UCSD-AML1 (cell line): ENCODE measurements around the gene MRTFA.

ENCODE experiments used
- DNase-seq: peaks from one replicate; lab custom pipeline; 2025; ENCODE audit not compliant: unreplicated experiment; lab: John Stamatoyannopoulos, UW

Gene MRTFA

DNA sequence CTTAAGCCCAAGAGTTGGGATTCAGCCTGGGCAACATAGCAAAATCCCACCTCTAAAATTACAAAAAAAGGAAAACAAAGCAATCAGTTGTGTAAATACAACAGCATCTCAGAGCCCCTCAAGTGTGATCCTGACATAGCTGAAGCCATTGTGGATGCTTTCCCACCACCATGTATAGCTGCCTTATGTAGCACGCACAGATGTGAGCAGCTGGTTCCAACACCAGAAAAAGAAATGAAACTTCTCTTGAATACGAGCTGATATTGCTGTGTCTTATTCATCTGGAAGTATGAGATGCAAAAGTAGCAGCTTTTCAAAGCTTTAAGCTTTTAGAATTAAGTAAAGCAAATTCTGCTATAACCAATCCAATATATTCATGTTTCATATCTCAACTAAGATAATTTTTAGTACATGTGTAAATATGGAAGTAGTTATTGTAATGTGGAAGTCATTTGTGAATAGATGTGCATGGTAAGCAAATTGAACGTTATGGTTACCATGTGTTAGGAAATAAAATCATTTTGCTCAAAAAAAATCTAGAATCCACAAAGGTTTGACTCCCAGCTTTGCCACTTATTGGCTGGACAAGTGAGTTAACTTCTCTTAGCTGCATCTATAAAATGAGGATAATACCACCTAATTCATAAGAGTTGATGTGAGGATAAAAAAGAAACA lies 203.0 kb downstream of the MRTFA start:
- no peak for DNase-seq

GRCh38 chr22:40432625-40433024 lies 203.9 kb downstream of the MRTFA start:
- no peak for DNase-seq

GRCh38 chr22:40432157-40432556 lies 204.4 kb downstream of the MRTFA start:
- DNase-seq = no peak

DNA sequence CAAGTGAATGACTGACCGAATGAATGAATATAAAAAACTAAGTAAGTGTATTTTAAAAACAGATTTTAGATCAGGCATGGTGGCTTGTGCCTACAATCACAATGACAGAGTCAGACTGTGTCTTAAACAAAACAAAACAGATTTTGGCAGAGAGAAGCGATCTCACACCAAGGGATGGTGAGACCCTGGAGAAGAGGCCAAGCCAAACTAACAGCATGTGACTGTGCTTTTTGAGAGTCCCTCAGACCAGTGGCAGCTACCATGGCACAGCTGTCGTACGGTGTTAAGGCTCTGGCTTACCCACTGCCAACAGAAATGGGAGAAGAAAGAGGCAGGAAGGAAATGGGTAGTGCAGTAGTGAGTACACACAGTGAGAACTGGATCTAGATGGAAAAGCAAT lies 205.5 kb downstream of the MRTFA start:
- no peak for DNase-seq

DNA sequence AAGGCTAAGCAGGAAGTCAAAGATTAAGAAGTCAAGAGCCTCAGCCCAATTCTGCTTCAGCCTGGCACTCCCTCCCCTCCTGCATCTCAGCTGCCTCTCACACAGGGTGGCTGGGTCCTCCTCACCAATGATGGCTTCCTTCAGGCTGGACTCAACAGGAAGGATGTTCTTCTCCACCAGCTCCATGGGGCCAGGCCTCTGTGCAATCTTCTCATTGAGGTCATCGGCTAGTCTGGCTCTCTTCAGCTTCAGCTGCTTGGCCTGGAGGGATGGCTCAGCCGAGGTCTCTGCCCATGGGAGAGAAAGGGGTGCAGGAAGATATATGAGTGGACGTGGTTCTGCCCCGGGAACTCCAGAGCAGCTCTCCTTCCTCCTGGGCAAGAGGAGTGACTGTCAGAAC lies 207.0 kb downstream of the MRTFA start:
- no peak for DNase-seq

GRCh38 chr22:40428796-40429195 lies 207.7 kb downstream of the MRTFA start:
- DNase-seq = no peak

DNA sequence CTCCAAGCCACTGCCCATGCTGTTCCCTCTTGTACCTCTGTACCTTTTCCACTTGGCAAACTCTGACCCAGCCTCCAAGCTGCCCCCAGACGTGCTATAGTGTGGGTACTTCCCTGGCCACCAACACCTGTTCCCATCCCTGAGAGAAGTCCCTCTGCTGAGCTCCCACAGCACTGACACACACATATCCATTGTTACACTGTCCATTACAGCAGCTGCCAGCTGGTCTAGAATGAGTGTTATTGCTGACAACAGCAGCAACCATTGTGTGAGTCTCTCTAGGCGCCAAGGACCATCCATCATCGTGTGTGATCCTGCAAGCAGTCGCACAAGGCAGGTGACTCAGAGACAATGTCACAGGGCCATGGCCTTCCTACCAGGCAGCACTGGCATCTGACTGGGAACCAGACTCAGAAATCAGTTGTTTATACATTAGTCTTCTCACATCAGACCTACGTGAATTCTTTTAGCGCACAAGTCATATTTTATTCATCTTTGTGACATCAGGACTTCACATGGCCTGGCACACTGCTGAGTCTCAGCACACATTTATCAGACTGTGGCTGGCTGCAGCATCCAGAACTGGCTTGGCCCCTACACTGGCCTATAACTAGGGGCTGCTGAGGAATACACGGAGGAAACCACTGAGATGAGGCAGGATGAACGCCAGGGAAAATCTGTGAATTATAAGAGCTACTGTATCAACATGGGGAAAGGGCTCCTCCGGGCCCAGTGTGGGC lies 209.8 kb downstream of the MRTFA start:
- DNase-seq = no peak

DNA sequence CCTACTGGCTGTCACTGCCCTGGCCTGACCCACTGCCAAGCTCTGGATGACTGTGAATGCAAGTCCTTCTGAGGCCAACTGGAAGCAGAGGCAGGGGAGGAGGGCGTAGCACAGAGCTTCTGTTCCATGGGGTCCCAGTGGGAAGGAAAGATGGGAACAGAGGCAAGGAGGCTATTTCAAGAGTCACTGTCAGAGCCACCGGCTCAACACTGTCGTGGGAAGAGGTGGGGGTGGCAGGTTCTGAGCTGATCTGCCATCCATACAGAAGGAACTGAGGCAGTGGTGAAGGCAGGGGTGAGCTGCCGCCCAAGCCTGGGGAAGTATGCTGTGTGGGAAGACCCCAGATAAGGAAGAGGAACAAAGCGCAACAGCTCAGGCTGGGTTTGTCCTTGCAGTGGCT lies 211.4 kb downstream of the MRTFA start:
- DNase-seq = no peak

GRCh38 chr22:40423882-40424640 lies 212.5 kb downstream of the MRTFA start:
- no peak for DNase-seq

- no peak for DNase-seq
Observed at GRCh38 chr22:40423310-40423688, 213.2 kb downstream of the MRTFA start.

DNA sequence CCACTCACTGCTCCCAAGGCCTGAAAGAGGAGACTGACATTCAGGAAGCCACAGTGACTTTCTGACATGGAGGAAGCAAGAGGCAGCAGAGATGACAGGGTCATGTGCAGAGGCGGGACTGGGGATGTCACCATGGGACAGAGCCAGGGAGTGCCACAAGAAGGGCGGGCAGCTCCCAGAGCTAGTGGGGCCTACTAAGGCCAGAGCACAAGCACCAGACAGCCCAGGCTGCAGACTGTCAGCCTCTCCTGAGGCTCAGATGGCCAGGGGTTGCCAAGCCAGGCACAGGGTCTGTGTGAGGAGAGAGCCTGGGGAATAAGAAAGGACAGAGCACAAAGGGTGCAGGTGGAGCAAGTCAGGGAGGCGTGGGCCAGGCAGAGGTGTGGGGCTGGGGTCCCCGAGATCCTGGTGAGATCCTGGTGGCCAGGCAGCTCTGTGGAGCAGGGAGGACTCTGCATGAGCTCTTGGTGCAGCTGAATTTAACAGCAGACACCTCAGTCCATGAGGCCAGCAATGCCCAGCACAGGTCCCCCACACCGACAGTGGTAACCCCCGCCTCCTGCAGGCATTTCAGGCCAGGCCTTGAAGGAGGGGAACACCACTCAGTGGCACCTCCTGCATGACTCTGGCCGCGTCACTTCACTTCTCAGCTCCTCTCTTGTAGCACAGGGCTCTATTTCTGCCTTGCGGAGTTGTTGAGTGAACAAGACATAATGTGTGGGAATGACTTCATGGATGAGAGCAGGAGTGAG lies 213.8 kb downstream of the MRTFA start:
- DNase-seq = no peak

GRCh38 chr22:40421941-40422340 lies 214.6 kb downstream of the MRTFA start:
- no peak for DNase-seq

- no peak for DNase-seq
Observed at GRCh38 chr22:40421082-40421350, 215.5 kb downstream of the MRTFA start.

DNA sequence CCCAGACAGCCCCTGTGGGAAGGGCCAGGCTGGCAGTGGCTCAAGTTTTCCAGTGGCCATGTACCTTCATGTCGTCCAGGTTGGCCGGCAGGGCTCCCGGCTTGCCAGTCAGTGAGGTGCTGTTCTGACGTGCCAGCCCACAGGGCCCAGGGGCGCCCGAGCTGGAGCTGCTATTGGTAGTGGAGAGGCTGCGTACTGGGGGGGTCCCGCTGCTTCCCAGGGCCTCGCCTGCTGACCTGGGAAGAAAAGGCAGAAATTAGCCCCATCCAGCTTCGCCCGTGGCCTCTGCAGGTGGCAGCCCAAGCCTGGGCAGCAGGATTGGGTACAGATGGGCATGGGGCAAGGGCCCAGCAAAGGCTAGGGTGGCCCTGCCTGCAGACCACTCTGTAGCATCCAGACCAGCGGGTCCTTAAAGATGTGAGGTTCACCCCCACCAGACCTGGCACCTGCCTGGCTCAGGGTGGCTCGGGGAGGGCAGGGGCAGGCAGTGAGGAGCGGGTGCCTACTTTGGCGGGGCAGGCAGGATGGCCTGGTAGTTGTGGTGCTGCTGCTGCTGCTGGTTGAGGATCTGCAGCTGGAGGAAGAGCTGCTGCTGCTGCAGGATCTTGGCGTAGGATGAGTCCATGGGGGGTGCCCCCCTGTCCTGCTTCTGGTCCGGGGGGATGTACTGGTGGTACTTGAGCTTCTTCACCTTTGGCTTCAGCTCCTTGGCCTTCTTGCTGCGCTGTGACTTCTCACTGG lies 216.0 kb downstream of the MRTFA start:
- DNase-seq = no peak

- no peak for DNase-seq
Observed at GRCh38 chr22:40419718-40420117, 216.8 kb downstream of the MRTFA start.

GRCh38 chr22:40418366-40419201 lies 217.9 kb downstream of the MRTFA start:
- DNase-seq = no peak

- DNase-seq = no peak
Observed at GRCh38 chr22:40417881-40418280, 218.6 kb downstream of the MRTFA start.

- no peak for DNase-seq
Observed at GRCh38 chr22:40417041-40417440, 219.5 kb downstream of the MRTFA start.

DNA sequence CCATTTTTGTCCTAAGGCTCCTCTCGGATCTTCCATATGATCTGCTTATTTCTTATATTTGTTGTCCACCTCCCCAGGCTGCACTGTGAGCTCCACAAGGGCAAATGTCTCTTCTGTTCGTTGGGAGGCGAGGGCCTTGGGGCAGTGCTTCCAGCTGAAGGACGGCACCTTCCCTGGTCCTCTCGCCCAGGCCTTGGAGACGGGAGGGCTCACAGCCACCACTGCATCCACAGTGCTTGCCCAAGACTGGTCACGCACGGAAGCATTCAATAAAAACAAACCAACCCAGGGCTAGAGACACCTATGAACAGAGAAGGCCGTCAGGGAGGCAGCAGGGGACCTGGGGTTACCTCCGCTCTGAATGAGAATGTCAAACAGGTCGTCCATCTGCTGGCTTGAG lies 219.9 kb downstream of the MRTFA start:
- no peak for DNase-seq

- no peak for DNase-seq
Observed at GRCh38 chr22:40416267-40416570, 220.3 kb downstream of the MRTFA start.
